Measurements from ENCODE around the gene LYRM4. TPM values are rescaled to one million over a fixed set of nuclear protein-coding genes. Genes with fewer than 3 reads are reported as not detected.

Gene LYRM4
- total RNA-seq, 4 donors from 2014 or later = 8.4 to 20.1 (median 12.2) TPM

DNA sequence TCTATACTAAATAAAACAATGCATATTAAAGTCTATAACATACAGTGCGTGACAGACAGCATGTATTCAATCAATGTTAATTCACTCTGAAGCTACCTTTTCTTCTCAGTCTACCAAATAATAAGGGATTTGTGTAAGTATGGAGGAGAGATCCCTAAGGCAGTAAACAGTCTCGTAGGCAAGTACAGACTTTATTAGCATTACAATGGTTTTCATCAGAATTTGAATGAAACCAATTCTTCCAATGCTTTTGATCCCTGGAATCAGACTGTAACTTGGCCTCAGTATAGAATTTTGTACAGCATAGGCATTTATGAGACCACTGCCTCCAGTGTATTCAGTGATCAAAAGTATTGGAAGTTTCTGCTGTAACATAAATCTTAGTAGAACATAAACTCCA is 19.5 kb downstream of the LYRM4 start:
- no peak for ATAC-seq
- in situ Hi-C loops (cut with MboI; ENCODE audit: low sequenced_read_pairs in 4 of 4) = no loop called here
- Histone ChIP-seq H3K4me3 (no peak overlapping the region), H3K9me3 (no peaks in the 10 kb centered on the region), H3K4me1 (no peaks in the 10 kb centered on the region), H3K27me3 (no peaks in the 10 kb centered on the region), H3K27ac (no peak overlapping the region), H3K36me3 (no peaks in the 10 kb centered on the region)
- DNase-seq = no peak
- TF ChIP-seq, protein P1, sequence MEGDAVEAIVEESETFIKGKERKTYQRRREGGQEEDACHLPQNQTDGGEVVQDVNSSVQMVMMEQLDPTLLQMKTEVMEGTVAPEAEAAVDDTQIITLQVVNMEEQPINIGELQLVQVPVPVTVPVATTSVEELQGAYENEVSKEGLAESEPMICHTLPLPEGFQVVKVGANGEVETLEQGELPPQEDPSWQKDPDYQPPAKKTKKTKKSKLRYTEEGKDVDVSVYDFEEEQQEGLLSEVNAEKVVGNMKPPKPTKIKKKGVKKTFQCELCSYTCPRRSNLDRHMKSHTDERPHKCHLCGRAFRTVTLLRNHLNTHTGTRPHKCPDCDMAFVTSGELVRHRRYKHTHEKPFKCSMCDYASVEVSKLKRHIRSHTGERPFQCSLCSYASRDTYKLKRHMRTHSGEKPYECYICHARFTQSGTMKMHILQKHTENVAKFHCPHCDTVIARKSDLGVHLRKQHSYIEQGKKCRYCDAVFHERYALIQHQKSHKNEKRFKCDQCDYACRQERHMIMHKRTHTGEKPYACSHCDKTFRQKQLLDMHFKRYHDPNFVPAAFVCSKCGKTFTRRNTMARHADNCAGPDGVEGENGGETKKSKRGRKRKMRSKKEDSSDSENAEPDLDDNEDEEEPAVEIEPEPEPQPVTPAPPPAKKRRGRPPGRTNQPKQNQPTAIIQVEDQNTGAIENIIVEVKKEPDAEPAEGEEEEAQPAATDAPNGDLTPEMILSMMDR (IDR thresholded peaks at IDR 0.05 in 4 of 5, conservative IDR thresholded peaks at IDR 0.05 in 1 of 5) = no peak
- no peak for TF ChIP-seq POLR2A (IDR thresholded peaks at IDR 0.05)
- intact Hi-C loops (cut with DNase I; ENCODE audit: low total_unique reads) = no loop called here

DNA sequence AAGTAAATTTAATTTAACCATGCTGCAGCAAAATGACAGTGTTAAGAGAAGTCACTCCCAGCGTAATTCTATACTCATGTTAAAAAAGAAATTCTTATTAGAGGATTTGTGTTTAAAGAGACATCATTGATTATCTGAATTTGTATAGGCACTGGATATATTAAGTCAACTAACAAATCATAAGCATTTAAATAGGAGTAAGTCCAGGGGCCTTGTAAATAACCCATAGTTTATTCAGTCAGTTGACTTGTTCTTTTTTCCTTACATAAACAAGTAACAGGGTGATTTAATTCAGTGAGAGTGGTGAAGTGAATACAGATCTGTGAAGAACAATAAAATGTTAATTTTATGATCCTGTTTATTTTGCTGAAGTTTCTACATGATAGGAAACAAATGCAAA is 22.4 kb downstream of the LYRM4 start:
- intact Hi-C loops (cut with DNase I; ENCODE audit: low total_unique reads) = no loop called here
- in situ Hi-C loops (cut with MboI; ENCODE audit: low sequenced_read_pairs in 4 of 4) = no loop called here
- no peak for TF ChIP-seq POLR2A (IDR thresholded peaks at IDR 0.05)
- TF ChIP-seq, protein P1 (IDR thresholded peaks at IDR 0.05 in 4 of 5, conservative IDR thresholded peaks at IDR 0.05 in 1 of 5) = no peak

DNA sequence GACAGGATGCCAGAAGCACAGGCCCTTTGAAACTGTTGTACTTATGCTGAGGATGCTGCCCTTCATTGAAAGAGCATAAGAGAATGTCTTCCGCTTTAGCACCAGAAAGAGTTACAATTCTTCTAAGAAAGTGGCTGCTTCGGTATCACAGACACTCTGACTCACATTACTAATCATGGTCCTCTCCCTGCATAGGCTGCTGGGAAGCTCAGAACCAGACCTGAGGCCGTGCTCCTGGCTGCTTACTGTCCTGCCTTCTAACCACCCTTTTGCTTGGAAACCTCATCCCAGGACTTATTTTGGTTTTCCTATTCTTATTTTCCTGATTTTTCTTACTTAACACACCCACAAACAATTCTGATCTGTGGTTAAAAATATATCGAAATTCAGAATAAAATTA is 22.9 kb downstream of the LYRM4 start:
- no peaks in the 10 kb centered on the region for H3K9me3 ChIP-seq
- H3K36me3 ChIP-seq = no peaks in the 10 kb centered on the region
- in situ Hi-C loops (cut with MboI; ENCODE audit: low sequenced_read_pairs in 4 of 4) = no loop called here
- H3K27ac ChIP-seq = no peak overlapping the region
- no peaks in the 10 kb centered on the region for H3K4me1 ChIP-seq
- H3K27me3 ChIP-seq = no peaks in the 10 kb centered on the region
- no peak for TF ChIP-seq POLR2A (IDR thresholded peaks at IDR 0.05)
- TF ChIP-seq, protein P1 (IDR thresholded peaks at IDR 0.05 in 4 of 5, conservative IDR thresholded peaks at IDR 0.05 in 1 of 5) = no peak
- no peak for ATAC-seq
- H3K4me3 ChIP-seq = no peak overlapping the region
- DNase-seq = no peak
- intact Hi-C loops (cut with DNase I; ENCODE audit: low total_unique reads) = no loop called here

More for the DNA sequence above, 22.4 kb downstream of the LYRM4 start:
- ATAC-seq (no peak), DNase-seq (no peak)
- H3K27me3 ChIP-seq = no peaks in the 10 kb centered on the region
- no peak overlapping the region for H3K4me3 ChIP-seq
- no peaks in the 10 kb centered on the region for H3K4me1 ChIP-seq
- no peaks in the 10 kb centered on the region for H3K9me3 ChIP-seq
- no peak overlapping the region for H3K27ac ChIP-seq
- no peaks in the 10 kb centered on the region for H3K36me3 ChIP-seq

DNA sequence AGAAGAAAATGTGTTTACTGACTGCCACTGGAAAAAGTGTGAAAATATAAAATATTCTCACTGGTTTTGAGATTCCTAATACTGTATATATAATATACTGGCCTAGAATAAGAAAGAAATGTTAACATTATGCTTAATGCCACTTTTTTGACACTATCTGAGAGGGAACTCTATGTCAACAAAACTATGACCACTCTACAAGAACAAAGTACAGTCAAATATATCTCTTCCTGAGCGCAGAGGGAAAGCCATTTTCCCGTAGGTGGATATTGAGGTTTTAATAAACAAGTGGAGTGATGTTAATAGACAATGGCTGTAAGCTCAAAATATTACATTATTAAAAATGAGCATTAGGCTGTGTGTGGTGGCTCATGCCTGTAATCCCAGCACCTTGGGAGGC is 24.9 kb downstream of the LYRM4 start:
- Histone ChIP-seq H3K9me3 (no peaks in the 10 kb centered on the region), H3K36me3 (no peaks in the 10 kb centered on the region), H3K4me3 (no peak overlapping the region), H3K4me1 (peaks cover 10 to 15% of the 10 kb centered on the region in 2 donors), H3K27ac (no peak overlapping the region), H3K27me3 (no peaks in the 10 kb centered on the region)
- intact Hi-C loops (cut with DNase I; ENCODE audit: low total_unique reads) (no loop called here), in situ Hi-C loops (cut with MboI; ENCODE audit: low sequenced_read_pairs in 4 of 4) (no loop called here)
- TF ChIP-seq, protein P1 (IDR thresholded peaks at IDR 0.05 in 4 of 5, conservative IDR thresholded peaks at IDR 0.05 in 1 of 5) = no peak
- no peak for TF ChIP-seq POLR2A (IDR thresholded peaks at IDR 0.05)
- DNase-seq (no peak), ATAC-seq (no peak)

DNA sequence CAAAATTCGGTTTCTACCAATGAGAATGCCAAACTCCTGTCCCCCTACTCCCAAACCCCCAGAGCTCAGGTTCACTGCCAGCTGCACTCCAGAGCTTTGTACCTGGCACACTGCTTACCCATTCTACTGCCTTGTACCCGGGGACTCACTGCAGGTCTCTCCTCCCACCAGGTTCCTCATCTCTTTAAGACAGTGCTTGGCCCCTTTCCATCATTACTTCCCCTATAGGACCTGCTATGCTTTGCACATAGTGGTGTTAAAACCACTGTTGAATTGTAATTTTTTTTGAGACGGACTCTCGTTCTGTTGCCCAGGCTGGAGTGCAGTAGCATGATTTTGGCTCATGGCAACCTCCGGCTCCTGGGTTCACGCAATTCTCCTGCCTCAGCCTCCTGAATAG is 25.9 kb downstream of the LYRM4 start:
- intact Hi-C loops (cut with DNase I; ENCODE audit: low total_unique reads) (no loop called here), in situ Hi-C loops (cut with MboI; ENCODE audit: low sequenced_read_pairs in 4 of 4) (no loop called here)
- H3K4me1 ChIP-seq = peaks cover 10 to 15% of the 10 kb centered on the region in 2 donors
- H3K9me3 ChIP-seq = no peaks in the 10 kb centered on the region
- H3K36me3 ChIP-seq = no peaks in the 10 kb centered on the region
- no peak overlapping the region for H3K27ac ChIP-seq
- DNase-seq = no peak
- H3K4me3 ChIP-seq = no peak overlapping the region
- no peak for TF ChIP-seq POLR2A (IDR thresholded peaks at IDR 0.05)
- TF ChIP-seq, protein P1 (IDR thresholded peaks at IDR 0.05 in 4 of 5, conservative IDR thresholded peaks at IDR 0.05 in 1 of 5) = no peak
- H3K27me3 ChIP-seq = no peaks in the 10 kb centered on the region
- ATAC-seq = no peak

Measured in gastrocnemius medialis (tissue), 4 donors.